HG03064 (cell line): ENCODE results near the gene RNF8.
"Not testable (repeated sequence)": the region's sequence is repeated elsewhere in the genome, so short reads cannot be mapped to it uniquely, and the experiment has no call there.

Experiments used
- ATAC-seq: cut with Tn5 transposase; IDR thresholded peaks from one replicate; pipeline ENCODE4 v1.9.1; 2021; ENCODE audit warnings: low read depth; ENCODE audit not compliant: unreplicated experiment

RNF8 gene

GRCh38 chr6:37435816-37436215, 82.0 kb downstream of the RNF8 start:
- no peak for ATAC-seq

GRCh38 chr6:37438930-37439329, 85.1 kb downstream of the RNF8 start:
- ATAC-seq = no peak

- ATAC-seq = no peak
These were observed 87.9 kb downstream of the RNF8 start for GRCh38 chr6:37441651-37442050.

- no peak for ATAC-seq
These were observed 88.8 kb downstream of the RNF8 start for GRCh38 chr6:37442416-37443215.

- ATAC-seq = not testable (repeated sequence)
These were observed 89.4 kb downstream of the RNF8 start for GRCh38 chr6:37443216-37443542.
